Central memory CD8-positive, alpha-beta T cell (primary cell): ENCODE measurements around the gene MYO1E.

Experiments used
- ATAC-seq: fragments of 150-1000 bp; cut with Tn5 transposase; replicated peaks from 2 replicates; pipeline ENCODE4 v1.10.0; 2022; ENCODE audit warnings: mild to moderate bottlenecking, moderate FRiP score, moderate number of reproducible peaks; ENCODE audit not compliant: poor library complexity, severe bottlenecking; ENCODE audit errors: extremely low read depth
- DNase-seq, 2 donors: peaks; one replicate each; pipeline ENCODE4 v3.0.0; 2021; ENCODE audit warnings: low spot score in 2 of 2
- H3K27ac Mint-ChIP-seq: one replicate; pipeline ENCODE4 v1.8.0; 2022; ENCODE audit warnings: low read depth, mild to moderate bottlenecking, moderate library complexity, mixed read lengths
- H3K27me3 Mint-ChIP-seq: one replicate; pipeline ENCODE4 v1.8.0; 2022; ENCODE audit warnings: mixed read lengths
- H3K36me3 Mint-ChIP-seq: one replicate; pipeline ENCODE4 v1.8.0; 2022; ENCODE audit warnings: mild to moderate bottlenecking, moderate library complexity, mixed read lengths; ENCODE audit not compliant: insufficient read depth
- H3K4me1 Mint-ChIP-seq: one replicate; pipeline ENCODE4 v1.8.0; 2022; ENCODE audit warnings: mixed read lengths
- H3K4me3 Mint-ChIP-seq: one replicate; pipeline ENCODE4 v1.8.0; 2022; ENCODE audit warnings: mild to moderate bottlenecking, moderate library complexity, mixed read lengths
- H3K9me3 Mint-ChIP-seq: one replicate; pipeline ENCODE4 v1.8.0; 2022; ENCODE audit warnings: mixed read lengths

MYO1E gene

DNA sequence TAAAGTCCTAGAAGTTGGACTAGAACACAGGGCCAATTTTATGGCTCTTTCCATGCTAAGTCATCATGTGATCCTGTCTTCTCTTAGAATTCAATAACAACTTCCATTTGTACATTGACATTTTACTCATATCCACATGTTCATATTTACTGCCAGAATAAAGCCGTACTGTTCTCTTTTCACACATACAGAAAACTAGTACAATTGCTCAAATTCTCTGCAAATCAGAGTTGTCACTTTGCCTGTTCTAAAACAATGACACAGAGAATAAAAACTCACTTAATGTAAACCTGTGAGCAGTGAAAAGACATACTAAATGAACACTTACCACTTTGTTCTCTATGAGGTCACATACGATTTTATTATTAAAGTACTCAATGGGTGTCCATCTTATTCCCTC, 162.5 kb downstream of the MYO1E start:
- Mint-ChIP-seq H3K27ac (no peak overlapping the region), H3K4me1 (no peaks in the 10 kb centered on the region), H3K4me3 (no peak overlapping the region), H3K9me3 (no peaks in the 10 kb centered on the region), H3K27me3 (peaks cover 31% of the 10 kb centered on the region), H3K36me3 (peaks cover 5% of the 10 kb centered on the region)
- DNase-seq (no peak), ATAC-seq (no peak)

DNA sequence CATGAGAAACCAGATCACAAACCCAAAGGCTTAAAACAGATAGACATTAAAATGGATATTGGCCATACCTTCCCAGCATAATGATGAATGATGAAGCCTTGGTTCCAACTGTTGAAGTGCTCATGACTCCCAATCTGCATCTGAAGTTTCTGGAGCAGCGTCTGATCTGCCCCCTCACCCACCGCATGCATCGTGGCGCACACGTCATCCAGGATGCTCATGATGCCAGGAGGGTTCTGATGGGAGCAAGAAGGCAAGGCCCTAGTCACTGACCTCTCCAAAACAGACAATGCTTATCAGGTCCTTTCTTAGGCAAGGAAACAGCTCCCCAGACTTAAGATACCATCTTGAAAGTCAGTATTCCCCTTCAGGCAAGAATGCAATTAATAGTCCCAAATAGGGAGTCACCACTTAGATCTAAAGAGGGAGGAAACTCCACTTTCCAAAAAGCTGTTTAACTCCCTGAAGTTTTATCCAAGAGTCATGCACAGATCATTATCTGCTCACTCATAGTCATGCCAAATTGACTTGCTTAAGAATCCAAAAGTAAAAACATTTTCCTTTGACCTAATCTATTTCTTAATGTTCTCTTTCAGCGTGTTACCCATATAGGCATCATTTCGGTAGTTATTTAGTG, 163.9 kb downstream of the MYO1E start:
- ATAC-seq (no peak), DNase-seq (no peak)
- H3K27me3 Mint-ChIP-seq: peaks cover 20% of the 10 kb centered on the region
- no peaks in the 10 kb centered on the region for H3K9me3 Mint-ChIP-seq
- no peaks in the 10 kb centered on the region for H3K4me1 Mint-ChIP-seq
- peaks cover 7% of the 10 kb centered on the region for H3K36me3 Mint-ChIP-seq
- H3K27ac Mint-ChIP-seq: no peak overlapping the region
- H3K4me3 Mint-ChIP-seq: no peak overlapping the region

DNA sequence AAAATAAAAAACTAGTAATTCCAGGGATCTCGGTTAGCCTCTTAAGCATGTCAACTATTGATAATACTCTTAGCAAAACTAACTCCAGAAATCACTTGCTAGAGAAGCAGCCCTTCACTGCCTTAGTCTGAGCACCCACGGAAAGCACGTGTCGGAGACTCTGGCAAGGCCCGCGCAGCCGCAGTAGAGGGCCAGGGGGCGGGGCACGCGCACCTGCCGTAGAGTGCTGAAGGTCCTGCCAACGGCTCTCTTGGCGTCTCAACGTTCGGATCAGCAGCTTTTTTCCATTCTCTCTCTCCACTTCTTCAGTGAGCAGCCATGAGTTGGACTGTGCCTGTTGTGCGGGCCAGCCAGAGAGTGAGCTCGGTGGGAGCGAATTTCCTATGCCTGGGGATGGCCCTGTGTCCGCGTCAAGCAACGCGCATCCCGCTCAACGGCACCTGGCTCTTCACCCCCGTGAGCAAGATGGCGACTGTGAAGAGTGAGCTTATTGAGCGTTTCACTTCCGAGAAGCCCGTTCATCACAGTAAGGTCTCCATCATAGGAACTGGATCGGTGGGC, 166.0 kb downstream of the MYO1E start, which contains the start of gene LDHAL6B:
LDHAL6B (plus strand) TSS at position 221 of the 561 bp plus-strand sequence; CDS start at position 319, 98 bp downstream.
- H3K27ac Mint-ChIP-seq: no peak within 1 kb of the TSS
- no peak for ATAC-seq
- H3K36me3 Mint-ChIP-seq: peaks cover 7% of the 10 kb centered on the region

DNA sequence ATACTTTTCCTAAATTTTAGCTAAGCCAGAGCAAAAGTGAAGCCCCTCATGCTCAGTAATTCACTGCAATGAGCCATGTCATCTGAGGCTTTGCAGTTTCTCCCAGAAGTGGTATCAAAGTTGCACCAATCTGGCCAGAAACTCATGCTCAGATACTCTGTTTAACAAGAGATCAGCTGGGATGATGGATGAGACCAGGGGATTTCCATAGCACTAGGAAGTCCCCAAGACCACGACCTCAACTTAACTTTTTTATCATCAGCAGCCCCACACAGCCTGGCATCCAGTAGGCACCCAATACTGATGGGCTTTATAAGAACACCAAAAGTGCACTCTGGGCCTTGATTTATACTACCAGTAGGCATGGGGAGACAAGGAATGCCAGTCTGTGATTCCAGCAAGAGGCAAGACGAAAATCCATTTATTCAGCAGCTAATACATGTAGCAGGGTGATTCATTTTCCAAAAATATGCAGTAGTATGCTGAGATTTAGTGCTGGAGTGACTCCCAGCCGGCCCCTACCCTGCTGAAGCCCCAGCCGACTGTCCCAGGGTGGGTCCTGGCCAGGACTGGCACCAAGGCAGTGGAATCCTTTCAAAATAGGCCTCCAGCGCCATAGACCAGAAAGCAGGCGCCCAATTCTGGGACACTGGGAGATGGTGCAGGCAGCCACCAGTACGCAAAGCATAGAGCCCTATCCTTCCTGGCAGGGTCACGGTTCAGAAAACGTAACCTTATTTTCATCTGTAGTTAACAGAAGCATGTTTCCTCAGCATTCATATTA, 166.6 kb downstream of the MYO1E start:
- peaks cover 7% of the 10 kb centered on the region for H3K36me3 Mint-ChIP-seq

More for the DNA sequence above, 166.0 kb downstream of the MYO1E start, which contains the start of gene LDHAL6B:
- no peak for DNase-seq
- no peaks in the 10 kb centered on the region for H3K4me1 Mint-ChIP-seq
- H3K27me3 Mint-ChIP-seq: peaks cover 6% of the 10 kb centered on the region
- H3K4me3 Mint-ChIP-seq: no peak within 1 kb of the TSS
- H3K9me3 Mint-ChIP-seq: no peaks in the 10 kb centered on the region

DNA sequence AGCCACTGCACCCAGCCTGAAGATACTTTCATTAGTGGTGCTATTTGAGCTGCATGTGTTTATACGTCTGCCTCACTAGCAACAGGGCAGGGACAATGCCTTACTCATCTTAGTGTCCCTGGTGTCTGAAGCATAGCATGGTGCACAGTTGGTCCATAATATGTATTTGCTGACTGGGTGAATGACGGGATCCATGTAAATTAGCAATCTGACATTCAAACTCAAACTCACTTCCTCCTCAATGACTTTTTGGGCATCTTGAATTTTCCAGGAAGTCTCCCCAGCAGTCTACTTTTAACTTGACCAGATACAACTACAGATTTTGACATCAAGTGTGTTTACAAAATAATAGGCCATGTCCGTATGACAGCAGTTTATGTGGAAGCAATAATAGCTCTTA, 169.0 kb downstream of the MYO1E start:
- H3K36me3 Mint-ChIP-seq: peaks cover 7% of the 10 kb centered on the region
- DNase-seq (no peak), ATAC-seq (no peak)
- H3K9me3 Mint-ChIP-seq: no peaks in the 10 kb centered on the region
- no peaks in the 10 kb centered on the region for H3K4me1 Mint-ChIP-seq
- no peak overlapping the region for H3K27ac Mint-ChIP-seq
- no peak overlapping the region for H3K4me3 Mint-ChIP-seq
- H3K27me3 Mint-ChIP-seq: no peaks in the 10 kb centered on the region

More for the DNA sequence above, 166.6 kb downstream of the MYO1E start:
- no peaks in the 10 kb centered on the region for H3K27me3 Mint-ChIP-seq
- H3K4me3 Mint-ChIP-seq: no peak overlapping the region
- H3K4me1 Mint-ChIP-seq: no peaks in the 10 kb centered on the region
- H3K27ac Mint-ChIP-seq: no peak overlapping the region
- DNase-seq (no peak), ATAC-seq (no peak)
- H3K9me3 Mint-ChIP-seq: no peaks in the 10 kb centered on the region

DNA sequence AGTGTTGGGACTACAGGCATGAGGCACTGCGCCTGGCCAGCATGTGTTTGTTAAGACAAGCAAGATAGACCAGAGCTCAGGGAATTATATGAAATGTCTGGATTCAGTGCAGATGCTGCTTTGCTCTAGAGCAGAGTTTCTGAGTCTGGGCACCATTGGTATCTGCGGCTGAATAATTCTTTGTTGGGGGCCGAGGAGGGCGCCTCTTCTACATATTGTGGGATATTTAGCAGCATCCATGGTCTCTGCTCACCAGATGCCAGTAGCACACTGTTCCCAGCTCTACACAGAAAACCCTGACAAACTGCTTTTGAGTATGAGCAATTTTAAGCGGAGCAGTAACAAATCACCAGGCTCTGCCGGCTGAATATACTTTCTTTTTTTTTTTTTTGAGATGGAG, 169.7 kb downstream of the MYO1E start:
- DNase-seq (no peak), ATAC-seq (no peak)
- Mint-ChIP-seq H3K9me3 (no peaks in the 10 kb centered on the region), H3K4me3 (no peak overlapping the region), H3K4me1 (no peaks in the 10 kb centered on the region), H3K36me3 (peaks cover 7% of the 10 kb centered on the region), H3K27ac (no peak overlapping the region), H3K27me3 (no peaks in the 10 kb centered on the region)

DNA sequence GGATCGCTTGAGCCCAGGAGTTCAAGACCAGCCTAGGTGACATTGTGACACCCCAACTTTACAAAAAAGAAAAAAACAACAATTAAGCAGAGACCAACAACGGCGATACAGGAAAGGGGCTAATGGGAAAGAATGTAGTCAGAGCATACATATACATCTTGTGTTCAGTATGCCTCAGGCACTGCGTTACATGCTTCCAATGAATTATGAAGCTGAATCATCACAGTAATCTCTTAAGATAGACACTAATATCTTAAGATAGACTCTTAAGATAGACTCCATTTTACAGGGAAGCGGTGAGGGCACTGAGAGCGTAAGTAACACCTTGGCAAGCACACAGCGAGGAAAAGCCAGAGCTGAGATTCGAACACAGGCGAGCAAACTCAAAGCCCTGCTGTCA, 172.1 kb downstream of the MYO1E start:
- Mint-ChIP-seq H3K4me3 (no peak overlapping the region), H3K36me3 (peaks cover 2% of the 10 kb centered on the region), H3K27me3 (no peaks in the 10 kb centered on the region), H3K4me1 (no peaks in the 10 kb centered on the region), H3K27ac (no peak overlapping the region), H3K9me3 (no peaks in the 10 kb centered on the region)
- ATAC-seq (no peak), DNase-seq (no peak)

DNA sequence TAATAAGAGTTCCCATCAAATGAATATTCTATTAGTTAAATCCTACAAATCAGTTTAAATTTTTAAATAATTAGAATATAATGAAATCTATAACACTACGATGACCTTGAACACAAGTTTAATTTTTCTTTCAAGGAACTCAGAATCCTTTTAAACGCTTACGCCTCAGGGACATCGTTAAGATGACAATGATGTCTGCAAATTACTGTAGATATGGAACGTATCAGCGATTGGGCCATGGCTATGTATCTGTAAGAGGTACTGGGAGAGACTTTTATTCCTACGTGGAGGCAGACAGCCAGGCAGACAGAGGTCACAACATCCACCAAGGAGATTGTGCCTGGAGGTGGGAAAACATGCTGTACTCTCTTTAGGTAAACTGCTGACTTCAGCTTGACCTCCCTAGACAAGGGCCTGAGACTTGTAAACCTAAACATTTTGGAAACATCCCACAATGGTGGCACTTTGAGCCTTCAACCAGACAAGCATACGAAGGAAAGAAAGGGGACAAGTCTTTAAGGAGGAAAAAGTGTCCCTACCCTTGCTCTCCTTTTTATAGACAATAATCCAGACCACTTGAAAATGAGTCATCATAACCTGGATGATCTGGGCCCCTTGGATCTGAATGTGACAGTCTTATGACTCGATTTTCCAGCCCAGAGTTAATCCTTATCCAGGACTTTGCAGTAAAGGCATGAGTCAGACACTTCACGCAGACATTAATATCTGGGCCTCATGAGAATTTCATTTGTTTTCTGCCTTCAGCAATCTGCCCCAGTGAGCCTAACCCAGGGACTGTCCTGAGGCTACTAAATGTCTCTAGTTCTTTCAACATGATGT, 172.8 kb downstream of the MYO1E start:
- peaks cover 2% of the 10 kb centered on the region for H3K36me3 Mint-ChIP-seq
- no peak overlapping the region for H3K27ac Mint-ChIP-seq
- ATAC-seq (no peak), DNase-seq (no peak)
- no peak overlapping the region for H3K4me3 Mint-ChIP-seq
- H3K27me3 Mint-ChIP-seq: no peaks in the 10 kb centered on the region
- no peaks in the 10 kb centered on the region for H3K9me3 Mint-ChIP-seq
- no peaks in the 10 kb centered on the region for H3K4me1 Mint-ChIP-seq

DNA sequence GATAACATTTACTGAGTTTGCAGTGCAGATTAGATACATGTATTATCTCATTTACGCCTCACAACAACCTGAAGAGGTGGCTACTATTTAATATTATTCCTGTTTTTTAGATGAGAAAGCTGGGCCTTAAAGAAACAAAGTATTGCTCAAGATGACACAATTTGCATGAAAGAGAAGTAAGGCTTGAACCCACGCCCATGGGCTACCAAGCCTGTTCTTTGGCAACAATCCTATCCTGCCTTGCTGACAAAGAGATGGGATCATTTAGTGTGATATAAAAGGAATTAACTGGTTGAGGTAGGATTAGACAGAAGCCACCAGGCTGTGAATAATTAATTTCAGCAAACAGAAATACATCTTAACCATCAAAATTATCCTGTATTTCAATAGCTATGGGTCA, 175.2 kb downstream of the MYO1E start:
- no peak for DNase-seq
- Mint-ChIP-seq H3K4me3 (no peak overlapping the region), H3K9me3 (no peaks in the 10 kb centered on the region), H3K27ac (no peak overlapping the region), H3K27me3 (peaks cover 12% of the 10 kb centered on the region), H3K36me3 (no peaks in the 10 kb centered on the region), H3K4me1 (no peaks in the 10 kb centered on the region)
- no peak for ATAC-seq

DNA sequence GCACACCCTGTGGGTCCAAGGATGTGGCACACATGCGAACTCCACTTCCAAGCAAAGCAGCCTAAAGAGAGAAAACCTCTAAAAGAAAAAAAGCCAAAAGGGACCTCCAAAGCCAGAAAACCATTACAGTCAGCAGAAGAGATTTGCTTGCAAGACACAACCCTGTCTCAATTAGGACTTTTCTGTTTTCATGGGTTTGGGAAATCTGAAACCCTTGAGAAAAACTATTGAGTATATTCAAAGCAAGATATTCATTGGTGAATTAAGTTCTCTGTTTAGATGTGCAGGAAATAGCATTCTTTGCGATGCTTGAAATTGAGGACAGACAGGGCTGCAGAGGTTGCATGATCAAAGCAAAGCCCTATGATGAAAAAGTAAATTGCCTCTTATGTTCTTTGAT, 176.3 kb downstream of the MYO1E start:
- Mint-ChIP-seq H3K9me3 (no peaks in the 10 kb centered on the region), H3K36me3 (no peaks in the 10 kb centered on the region), H3K27ac (no peak overlapping the region), H3K27me3 (peaks cover 22% of the 10 kb centered on the region), H3K4me3 (no peak overlapping the region), H3K4me1 (no peaks in the 10 kb centered on the region)
- no peak for DNase-seq
- ATAC-seq: no peak

DNA sequence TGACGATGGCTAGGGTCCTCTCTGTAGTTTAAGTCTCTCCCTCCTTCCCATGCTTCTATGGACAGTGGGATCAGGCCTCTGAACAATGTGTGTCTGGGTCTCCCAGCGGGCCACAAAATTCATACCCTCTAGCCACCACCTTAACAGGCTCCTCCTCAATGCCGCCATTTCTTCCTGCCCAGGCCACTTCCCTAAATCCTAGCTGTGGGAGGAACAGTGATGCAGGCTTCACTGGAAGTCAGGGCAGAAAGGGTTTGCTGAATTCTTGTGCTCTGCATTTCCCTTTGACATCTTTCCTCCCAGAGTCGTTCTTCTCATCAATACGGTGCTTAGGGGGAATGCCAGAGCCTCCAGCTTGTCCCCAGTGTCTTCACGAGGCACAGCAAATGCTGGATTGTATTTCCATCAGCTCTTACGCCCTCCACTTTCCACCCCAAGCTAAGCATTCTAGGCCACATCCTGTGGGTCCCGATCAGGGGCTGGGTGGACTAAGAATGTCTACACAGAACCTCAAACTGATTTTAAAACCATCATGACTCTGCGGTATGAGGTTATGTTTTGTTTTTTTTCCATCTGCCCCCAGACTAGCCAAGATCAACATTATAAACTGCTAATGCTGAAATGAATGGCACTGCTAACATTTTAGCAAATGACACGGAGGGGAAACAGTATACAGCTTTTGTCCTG, 177.9 kb downstream of the MYO1E start:
- H3K4me1 Mint-ChIP-seq: no peaks in the 10 kb centered on the region
- DNase-seq: no peak
- H3K27ac Mint-ChIP-seq: no peak overlapping the region
- ATAC-seq: no peak
- peaks cover 39% of the 10 kb centered on the region for H3K27me3 Mint-ChIP-seq
- H3K36me3 Mint-ChIP-seq: no peaks in the 10 kb centered on the region
- H3K4me3 Mint-ChIP-seq: no peak overlapping the region
- H3K9me3 Mint-ChIP-seq: no peaks in the 10 kb centered on the region

DNA sequence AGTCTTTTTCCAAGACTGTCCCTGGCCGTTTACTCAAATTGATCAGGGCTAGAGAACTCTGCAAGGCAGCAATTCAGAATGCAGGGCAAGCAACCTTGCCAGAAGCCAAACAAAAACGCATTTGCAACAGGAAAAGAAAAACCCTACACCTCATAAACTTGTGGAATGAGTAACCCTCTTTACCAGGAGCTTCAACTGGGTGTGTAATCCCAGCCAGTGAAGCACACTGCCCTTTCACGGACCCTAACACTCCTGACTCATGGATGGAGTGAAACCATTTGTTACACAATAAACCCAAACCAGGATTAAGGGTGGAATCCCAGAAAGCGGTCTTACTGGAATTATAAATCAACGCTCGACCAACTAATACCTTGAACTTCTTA, 180.8 kb downstream of the MYO1E start:
- Mint-ChIP-seq H3K36me3 (no peaks in the 10 kb centered on the region), H3K27me3 (peaks cover 49% of the 10 kb centered on the region), H3K4me1 (no peaks in the 10 kb centered on the region), H3K4me3 (no peak overlapping the region), H3K9me3 (no peaks in the 10 kb centered on the region), H3K27ac (no peak overlapping the region)
- DNase-seq (no peak), ATAC-seq (no peak)
